Gastroesophageal sphincter (tissue), 4 donors: ENCODE measurements around the gene MLEC. TPM values are rescaled to one million over a fixed set of nuclear protein-coding genes. Genes with fewer than 3 reads are reported as not detected.

ENCODE experiments used
- ATAC-seq: fragments of 150-250 bp; one replicate; pipeline ENCODE4 v1.9.1; 2016; ENCODE audit warnings: mild to moderate bottlenecking, moderate library complexity
- H3K27ac ChIP-seq, 4 donors: fragments of 200-600 bp; sonication (generic) in 3 of 4; 1 replicate in 3 of 4; 2 replicates in 1 of 4; pipeline ENCODE4 v1.5.1; 2016 to 2019
- H3K27me3 ChIP-seq: fragments of 200-600 bp; sonication (generic); one replicate; pipeline ENCODE4 v1.5.1; 2019
- H3K36me3 ChIP-seq, 2 donors: fragments of 200-600 bp; sonication (generic); one replicate each; pipeline ENCODE4 v1.5.1; 2019; ENCODE audit warnings: control low read depth in 1 of 2
- H3K4me1 ChIP-seq, 3 donors: fragments of 200-600 bp; sonication (generic); 1 replicate in 2 of 3; 2 replicates in 1 of 3; pipeline ENCODE4 v1.5.1; 2016 to 2019; ENCODE audit warnings: control low read depth in 2 of 3
- H3K4me3 ChIP-seq, 2 donors: fragments of 200-600 bp; sonication (generic); one replicate each; pipeline ENCODE4 v1.5.1; 2019; ENCODE audit warnings: mild to moderate bottlenecking in 1 of 2, moderate library complexity in 1 of 2
- H3K9me3 ChIP-seq, 3 donors: fragments of 200-600 bp; sonication (generic); one replicate each; pipeline ENCODE4 v1.5.1; 2017 to 2019; ENCODE audit warnings: control low read depth in 2 of 3
- EP300 ChIP-seq: sonication (generic); formaldehyde crosslinking; IDR thresholded peaks from one replicate; pipeline ENCODE4 v1.6.1; 2017; ENCODE audit warnings: antibody characterized with exemption, mild to moderate bottlenecking
- POLR2A ChIP-seq, 2 donors: fragments of 450-650 bp; IDR thresholded peaks; one replicate each; pipeline ENCODE4 v1.6.1; 2017; ENCODE audit warnings: antibody characterized with exemption in 2 of 2, mild to moderate bottlenecking in 2 of 2, moderate library complexity in 1 of 2
- POLR2AphosphoS5 ChIP-seq: sonication (generic); formaldehyde crosslinking; IDR thresholded peaks from one replicate; pipeline ENCODE4 v1.6.1; 2017; ENCODE audit warnings: antibody characterized with exemption
- WGBS, 2 donors: methylation state at CpG; one replicate each; pipeline ENCODE4 v1.1.5; 2018; ENCODE audit warnings: low coverage in 1 of 2; 5-methylcytosine and 5-hydroxymethylcytosine counted together
- total RNA-seq, 4 donors: library from RNA; depleted of rRNA; stranded (reverse); fragments of >200 nt; gene quantifications; one replicate each; pipeline ENCODE4 v1.1.0, GENCODE V29; 2016
- TF ChIP-seq, protein P1 (sequence below), 4 experiments: fragments of 200-600 bp in 2 of 4; fragments of 450-650 bp in 2 of 4; sonication (generic) in 1 of 4; IDR thresholded peaks; one replicate each; pipeline ENCODE4 v1.5.1; 2017 to 2019; ENCODE audit warnings: antibody characterized with exemption in 4 of 4, mild to moderate bottlenecking in 2 of 4, moderate library complexity in 2 of 4

The MLEC gene
- total RNA-seq, 4 donors from 2014 or later: 41.5 to 82.3 (median 56.9) TPM

DNA sequence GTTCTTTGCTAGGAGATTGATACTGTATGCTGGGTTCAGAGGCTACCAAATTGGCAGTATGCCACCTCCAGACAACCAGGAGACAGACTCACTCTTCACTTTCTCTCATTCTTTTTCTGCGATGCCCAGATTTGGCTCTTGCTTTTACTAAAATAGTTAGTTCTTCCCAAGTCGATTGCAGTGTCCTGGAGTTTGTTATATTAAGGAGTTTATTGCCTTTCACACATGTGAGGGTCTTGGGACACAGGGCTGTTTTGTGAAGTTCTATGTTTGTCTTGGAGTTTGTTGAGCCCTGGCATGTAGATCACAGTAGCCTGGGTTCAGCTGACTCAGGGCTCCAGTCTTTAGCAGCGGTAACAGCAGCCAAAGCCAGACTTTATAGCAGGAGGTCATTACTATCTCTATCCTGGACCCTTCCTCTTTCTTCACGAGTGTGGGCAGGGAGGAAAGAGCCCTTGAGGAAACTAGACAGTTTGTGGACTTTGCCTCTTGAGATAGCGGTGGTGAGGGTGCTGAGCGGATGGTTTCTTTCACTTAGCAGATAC is 1.6 kb downstream of the MLEC start:
- H3K9me3 ChIP-seq: no peaks in the 10 kb centered on the region
- no peak for ATAC-seq
- no peaks in the 10 kb centered on the region for H3K27me3 ChIP-seq
- H3K36me3 ChIP-seq: peaks cover 0 to 2% of the 10 kb centered on the region in 2 donors
- WGBS, 2 donors: 13 to 17% methylated on average over 2 to 4 of the region's 6 CpGs
- TF ChIP-seq EP300: no peak
- TF ChIP-seq POLR2AphosphoS5: no peak
- TF ChIP-seq, protein P1, sequence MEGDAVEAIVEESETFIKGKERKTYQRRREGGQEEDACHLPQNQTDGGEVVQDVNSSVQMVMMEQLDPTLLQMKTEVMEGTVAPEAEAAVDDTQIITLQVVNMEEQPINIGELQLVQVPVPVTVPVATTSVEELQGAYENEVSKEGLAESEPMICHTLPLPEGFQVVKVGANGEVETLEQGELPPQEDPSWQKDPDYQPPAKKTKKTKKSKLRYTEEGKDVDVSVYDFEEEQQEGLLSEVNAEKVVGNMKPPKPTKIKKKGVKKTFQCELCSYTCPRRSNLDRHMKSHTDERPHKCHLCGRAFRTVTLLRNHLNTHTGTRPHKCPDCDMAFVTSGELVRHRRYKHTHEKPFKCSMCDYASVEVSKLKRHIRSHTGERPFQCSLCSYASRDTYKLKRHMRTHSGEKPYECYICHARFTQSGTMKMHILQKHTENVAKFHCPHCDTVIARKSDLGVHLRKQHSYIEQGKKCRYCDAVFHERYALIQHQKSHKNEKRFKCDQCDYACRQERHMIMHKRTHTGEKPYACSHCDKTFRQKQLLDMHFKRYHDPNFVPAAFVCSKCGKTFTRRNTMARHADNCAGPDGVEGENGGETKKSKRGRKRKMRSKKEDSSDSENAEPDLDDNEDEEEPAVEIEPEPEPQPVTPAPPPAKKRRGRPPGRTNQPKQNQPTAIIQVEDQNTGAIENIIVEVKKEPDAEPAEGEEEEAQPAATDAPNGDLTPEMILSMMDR (IDR thresholded peaks at IDR 0.05): no peak
- no peak for TF ChIP-seq POLR2A (IDR thresholded peaks at IDR 0.05)
- H3K27ac ChIP-seq: peak overlapping the region in 3 of 4 donors; percentile 91 to 94 (median 94)
- H3K4me3 ChIP-seq: peak overlapping the region; percentile 5 to 92
- H3K4me1 ChIP-seq: peaks cover 0 to 64% (median 16%) of the 10 kb centered on the region in 3 donors

DNA sequence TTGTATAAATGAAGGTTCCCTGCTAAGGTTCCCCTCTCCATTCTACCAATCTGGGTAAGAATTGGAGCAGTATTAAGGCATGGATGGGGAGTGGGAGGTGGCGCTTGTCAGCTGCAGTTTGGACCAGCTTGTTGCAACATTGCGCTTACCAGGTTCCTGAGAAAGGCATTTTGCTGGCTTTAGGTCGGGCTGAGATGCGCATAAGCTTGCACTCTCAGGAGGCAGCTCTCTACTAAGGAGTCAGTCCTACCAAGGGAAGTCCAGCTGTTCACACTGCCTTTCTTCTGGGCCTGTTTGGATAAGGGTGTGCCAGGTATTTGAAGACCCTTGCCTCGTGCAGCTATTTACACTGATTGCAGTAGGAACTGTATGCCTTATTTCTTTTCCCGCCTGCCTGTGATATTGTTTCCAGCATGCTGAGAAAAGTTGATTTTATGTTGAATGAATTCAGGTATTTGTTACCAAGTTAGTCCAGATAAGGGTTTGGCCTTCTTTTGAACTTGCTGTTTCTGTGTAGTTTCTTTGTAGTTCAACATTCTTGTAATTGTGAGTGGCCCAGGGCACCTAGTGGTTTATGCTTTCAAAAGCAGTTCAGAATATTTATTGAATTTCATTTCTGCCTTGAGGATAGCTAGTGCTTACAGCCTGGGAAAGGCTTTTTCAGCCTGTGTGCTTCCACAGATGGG is 2.6 kb downstream of the MLEC start:
- no peak for ATAC-seq
- Histone ChIP-seq H3K4me1 (peaks cover 0 to 64% (median 16%) of the 10 kb centered on the region in 3 donors), H3K9me3 (no peaks in the 10 kb centered on the region), H3K4me3 (peak overlapping the region in 1 of 2 donors; percentile 92), H3K36me3 (peaks cover 0 to 11% of the 10 kb centered on the region in 2 donors), H3K27me3 (no peaks in the 10 kb centered on the region), H3K27ac (peak overlapping the region in 1 of 4 donors; percentile 91)
- 62 to 80% methylated on average over 1 to 5 of the region's 6 CpGs for WGBS, 2 donors
- TF ChIP-seq, protein P1 (IDR thresholded peaks at IDR 0.05): no peak
- no peak for TF ChIP-seq POLR2A (IDR thresholded peaks at IDR 0.05)
- TF ChIP-seq EP300: no peak
- no peak for TF ChIP-seq POLR2AphosphoS5

DNA sequence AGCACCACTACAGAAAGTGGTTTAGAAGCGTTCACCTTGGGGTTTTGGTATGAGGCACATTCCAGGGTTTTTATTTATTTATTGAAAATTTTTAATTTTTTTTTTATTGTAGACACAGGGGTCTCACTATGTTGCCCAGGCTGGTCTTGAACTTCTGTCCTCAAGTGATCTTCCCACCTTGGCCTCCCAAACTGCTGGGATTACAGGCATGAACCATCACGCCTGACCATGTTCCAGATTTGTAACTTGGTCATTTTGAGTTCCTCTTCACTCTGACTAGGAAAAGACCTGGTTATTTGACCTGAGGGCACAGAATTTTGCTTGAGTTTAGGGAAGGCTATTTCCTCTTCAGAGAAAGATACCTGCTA is 3.1 kb downstream of the MLEC start:
- TF ChIP-seq, protein P1 (IDR thresholded peaks at IDR 0.05): no peak
- TF ChIP-seq POLR2AphosphoS5 (no peak), POLR2A (IDR thresholded peaks at IDR 0.05) (no peak), EP300 (no peak)
- peaks cover 0 to 64% (median 16%) of the 10 kb centered on the region in 3 donors for H3K4me1 ChIP-seq
- 100% methylated on average over 1 of the region's 2 CpGs for WGBS, 2 donors

DNA sequence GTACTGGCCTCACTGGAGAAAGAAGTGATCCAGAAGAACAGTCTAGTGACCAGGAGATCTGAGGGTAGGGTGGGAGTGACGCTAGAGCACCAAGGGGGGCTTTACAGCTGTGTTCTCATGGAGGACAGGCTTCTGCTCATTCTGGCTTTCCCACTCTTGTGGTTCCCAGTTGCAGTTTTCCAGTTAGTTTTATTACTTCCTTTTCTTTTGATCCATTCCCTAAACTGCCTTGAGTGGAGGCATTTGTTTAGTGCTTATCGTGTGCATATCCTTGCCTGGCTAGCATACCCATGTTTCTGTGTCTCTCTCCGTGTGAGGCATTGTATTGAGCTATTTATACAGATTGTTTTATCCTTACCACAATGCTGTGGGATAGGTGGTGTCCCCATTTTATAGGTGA is 4.0 kb downstream of the MLEC start:
- WGBS, 2 donors: 67 to 71% methylated on average over 3 of the region's 3 CpGs
- TF ChIP-seq POLR2AphosphoS5: no peak
- TF ChIP-seq, protein P1 (IDR thresholded peaks at IDR 0.05): no peak
- TF ChIP-seq POLR2A (IDR thresholded peaks at IDR 0.05): no peak
- peaks cover 0 to 58% (median 16%) of the 10 kb centered on the region in 3 donors for H3K4me1 ChIP-seq
- peaks cover 0 to 25% of the 10 kb centered on the region in 2 donors for H3K36me3 ChIP-seq
- no peak overlapping the region for H3K27ac ChIP-seq
- H3K4me3 ChIP-seq: no peak overlapping the region
- ATAC-seq: no peak
- no peaks in the 10 kb centered on the region for H3K9me3 ChIP-seq
- H3K27me3 ChIP-seq: no peaks in the 10 kb centered on the region

More for the DNA sequence above, 3.1 kb downstream of the MLEC start:
- no peak for ATAC-seq
- no peaks in the 10 kb centered on the region for H3K9me3 ChIP-seq
- H3K27ac ChIP-seq: no peak overlapping the region
- H3K27me3 ChIP-seq: no peaks in the 10 kb centered on the region
- peaks cover 0 to 16% of the 10 kb centered on the region in 2 donors for H3K36me3 ChIP-seq
- no peak overlapping the region for H3K4me3 ChIP-seq
